Effector memory CD8-positive, alpha-beta T cell (primary cell): ENCODE data around the gene CEBPZ.
A peak's percentile ranks its signal among the peaks of the same experiment; 100 is the strongest.
"Not testable (repeated sequence)": the region's sequence is repeated elsewhere in the genome, so short reads cannot be mapped to it uniquely, and the experiment has no call there.

ENCODE experiments used
- ATAC-seq: fragments of 150-1000 bp; cut with Tn5 transposase; replicated peaks from 2 replicates; pipeline ENCODE4 v1.10.0; 2021; ENCODE audit warnings: mild to moderate bottlenecking, moderate library complexity
- DNase-seq, 3 experiments: peaks; one replicate each; pipeline ENCODE4 v3.0.0; 2021
- H3K27ac Mint-ChIP-seq, 2 donors: one replicate each; pipeline ENCODE4 v1.8.0; 2022; ENCODE audit warnings: mild to moderate bottlenecking in 2 of 2, mixed read lengths in 2 of 2, moderate library complexity in 2 of 2
- H3K27me3 Mint-ChIP-seq, 2 donors: one replicate each; pipeline ENCODE4 v1.8.0; 2022; ENCODE audit warnings: mixed read lengths in 2 of 2
- H3K36me3 Mint-ChIP-seq: one replicate; pipeline ENCODE4 v1.8.0; 2022; ENCODE audit warnings: mild to moderate bottlenecking, moderate library complexity, mixed read lengths; ENCODE audit not compliant: insufficient read depth
- H3K4me1 Mint-ChIP-seq, 2 donors: one replicate each; pipeline ENCODE4 v1.8.0; 2022; ENCODE audit warnings: low read depth in 2 of 2, mixed read lengths in 2 of 2
- H3K4me3 Mint-ChIP-seq, 2 donors: one replicate each; pipeline ENCODE4 v1.8.0; 2022; ENCODE audit warnings: mild to moderate bottlenecking in 2 of 2, mixed read lengths in 2 of 2, moderate library complexity in 2 of 2
- H3K9me3 Mint-ChIP-seq, 2 donors: one replicate each; pipeline ENCODE4 v1.8.0; 2022; ENCODE audit warnings: mixed read lengths in 2 of 2

CEBPZ gene

DNA sequence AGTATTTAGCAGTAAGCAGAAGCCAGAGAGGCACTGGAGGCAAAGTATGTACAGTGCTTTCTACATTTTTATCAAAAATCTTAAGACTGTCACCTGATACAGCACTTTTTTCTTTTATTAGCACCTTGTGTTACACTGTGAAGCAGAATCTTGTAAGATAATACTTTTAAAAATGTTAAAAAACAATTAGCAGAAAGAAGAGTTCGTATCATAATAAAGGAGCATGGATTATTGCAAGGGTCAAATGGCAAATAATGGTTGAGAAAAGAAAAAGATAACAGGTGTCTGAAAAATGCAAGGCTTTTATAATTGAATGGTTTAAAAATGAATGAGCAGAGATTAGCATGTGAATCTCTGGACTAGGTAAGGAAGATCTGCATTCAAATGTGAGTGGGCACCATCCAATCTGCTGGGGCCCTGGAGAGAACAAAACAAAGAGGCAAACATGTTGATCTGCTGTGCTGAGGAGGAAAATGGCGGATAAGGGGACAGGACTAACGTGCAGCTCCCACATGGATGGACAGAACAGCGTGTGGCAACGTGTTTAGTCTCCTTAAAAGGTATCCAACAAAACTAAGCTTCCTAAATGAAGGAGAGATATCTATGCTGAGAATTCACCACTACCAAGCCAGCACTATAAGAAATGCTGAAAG lies 25.6 kb downstream of the CEBPZ start:
- ATAC-seq (no peak), DNase-seq (no peak)
- no peaks in the 10 kb centered on the region for H3K27me3 Mint-ChIP-seq
- peaks cover 15 to 37% of the 10 kb centered on the region in 2 donors for H3K4me1 Mint-ChIP-seq
- H3K27ac Mint-ChIP-seq, result no peak overlapping the region
- H3K36me3 Mint-ChIP-seq, result peaks cover 72% of the 10 kb centered on the region
- no peak overlapping the region for H3K4me3 Mint-ChIP-seq
- peaks cover 5 to 14% of the 10 kb centered on the region in 2 donors for H3K9me3 Mint-ChIP-seq

- ATAC-seq, H3K4me3 Mint-ChIP-seq, H3K27me3 Mint-ChIP-seq, H3K27ac Mint-ChIP-seq, DNase-seq: not testable (repeated sequence)
- Mint-ChIP-seq H3K36me3 (peaks cover 69% of the 10 kb centered on the region), H3K4me1 (peaks cover 15 to 37% of the 10 kb centered on the region in 2 donors), H3K9me3 (peaks cover 5 to 14% of the 10 kb centered on the region in 2 donors)
Observed at GRCh38 chr2:37205071-37205661, 26.2 kb downstream of the CEBPZ start.

DNA sequence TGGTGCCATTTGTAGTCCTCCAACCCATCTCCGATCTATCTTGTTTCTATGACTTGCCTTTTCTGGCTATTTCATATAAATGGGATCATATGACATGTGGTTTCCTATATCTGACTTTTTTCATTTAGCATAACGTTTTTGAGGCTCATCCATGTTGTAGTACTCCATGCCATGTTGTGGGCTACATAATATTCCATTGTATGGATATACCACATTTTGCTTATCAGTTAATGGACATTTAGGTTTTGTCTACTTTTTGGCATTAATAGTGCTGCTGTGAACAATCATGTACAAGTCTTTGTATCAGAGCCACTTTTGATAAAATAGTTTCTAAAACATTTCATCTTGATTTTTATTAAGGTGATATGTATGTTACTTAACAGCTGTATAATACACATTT lies 27.7 kb downstream of the CEBPZ start:
- peaks cover 5 to 14% of the 10 kb centered on the region in 2 donors for H3K9me3 Mint-ChIP-seq
- H3K27me3 Mint-ChIP-seq, result no peaks in the 10 kb centered on the region
- no peak for ATAC-seq
- H3K4me1 Mint-ChIP-seq, result peaks cover 19 to 44% of the 10 kb centered on the region in 2 donors
- no peak overlapping the region for H3K4me3 Mint-ChIP-seq
- H3K27ac Mint-ChIP-seq, result no peak overlapping the region
- DNase-seq, result no peak
- H3K36me3 Mint-ChIP-seq, result peaks cover 54% of the 10 kb centered on the region

GRCh38 chr2:37201766-37202165 lies 29.6 kb downstream of the CEBPZ start:
- peaks cover 20 to 39% of the 10 kb centered on the region in 2 donors for H3K4me1 Mint-ChIP-seq
- peak overlapping the region; percentile 67 to 84 for H3K27ac Mint-ChIP-seq
- no peaks in the 10 kb centered on the region for H3K27me3 Mint-ChIP-seq
- DNase-seq (peak; percentile 12 to 30 (median 27)), ATAC-seq (peak; percentile 91)
- H3K36me3 Mint-ChIP-seq, result peaks cover 57% of the 10 kb centered on the region
- peak overlapping the region in 1 of 2 donors; percentile 53 for H3K4me3 Mint-ChIP-seq
- peaks cover 0 to under 1% of the 10 kb centered on the region in 2 donors for H3K9me3 Mint-ChIP-seq

GRCh38 chr2:37201208-37201607 lies 30.2 kb downstream of the CEBPZ start:
- Mint-ChIP-seq H3K36me3 (peaks cover 62% of the 10 kb centered on the region), H3K4me1 (peaks cover 20 to 41% of the 10 kb centered on the region in 2 donors)
- ATAC-seq, result no peak

DNA sequence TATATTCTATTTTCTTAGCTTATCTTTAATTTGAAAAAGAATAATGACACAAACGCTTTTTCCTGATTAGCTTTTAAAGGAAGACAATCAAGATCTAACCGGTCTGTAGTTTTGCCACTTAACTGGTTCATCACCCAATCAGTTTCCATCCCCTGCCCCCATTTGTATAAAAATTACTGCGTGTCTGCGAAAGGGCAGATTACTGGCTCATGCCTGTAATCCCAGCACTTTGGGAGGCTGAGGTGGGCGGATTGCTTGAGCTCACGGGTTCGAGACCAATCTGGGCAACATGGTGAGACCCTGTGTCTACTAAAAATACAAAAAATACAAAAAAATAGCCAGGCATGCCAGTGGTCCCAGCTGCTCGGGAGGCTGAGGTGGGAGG lies 32.7 kb downstream of the CEBPZ start:
- Mint-ChIP-seq H3K27ac (peak overlapping the region; percentile 35 to 56), H3K36me3 (peaks cover 40% of the 10 kb centered on the region), H3K9me3 (no peaks in the 10 kb centered on the region), H3K4me1 (peaks cover 18 to 33% of the 10 kb centered on the region in 2 donors), H3K27me3 (no peaks in the 10 kb centered on the region), H3K4me3 (no peak overlapping the region)
- DNase-seq, result no peak
- ATAC-seq, result no peak

More at GRCh38 chr2:37201208-37201607, 30.2 kb downstream of the CEBPZ start:
- DNase-seq, result no peak
- peak overlapping the region; percentile 67 to 84 for H3K27ac Mint-ChIP-seq
- no peak overlapping the region for H3K4me3 Mint-ChIP-seq
- H3K27me3 Mint-ChIP-seq, result no peaks in the 10 kb centered on the region
- H3K9me3 Mint-ChIP-seq, result no peaks in the 10 kb centered on the region

- peak; percentile 89 to 92 (median 90) for DNase-seq
- Mint-ChIP-seq H3K36me3 (peaks cover 27% of the 10 kb centered on the region), H3K4me3 (peak within 1 kb of the TSS; percentile 90 to 97), H3K4me1 (peaks cover 12 to 22% of the 10 kb centered on the region in 2 donors), H3K27me3 (no peaks in the 10 kb centered on the region), H3K27ac (peak within 1 kb of the TSS; percentile 93 to 97), H3K9me3 (no peaks in the 10 kb centered on the region)
- peak; percentile 88 for ATAC-seq
Observed at GRCh38 chr2:37196320-37197195, 34.8 kb downstream of the CEBPZ start, which contains the start of gene CEBPZOS. TSS of gene CEBPZOS (plus strand) at chr2:37196496. CDS start at chr2:37199705, 3,209 bp downstream.

GRCh38 chr2:37195862-37196319 lies 35.5 kb downstream of the CEBPZ start:
- not testable (repeated sequence) for ATAC-seq, H3K27me3 Mint-ChIP-seq, DNase-seq, H3K9me3 Mint-ChIP-seq
- Mint-ChIP-seq H3K27ac (peak overlapping the region; percentile 93 to 97), H3K4me3 (peak overlapping the region; percentile 90 to 97), H3K36me3 (peaks cover 20% of the 10 kb centered on the region), H3K4me1 (peaks cover 10 to 22% of the 10 kb centered on the region in 2 donors)

DNA sequence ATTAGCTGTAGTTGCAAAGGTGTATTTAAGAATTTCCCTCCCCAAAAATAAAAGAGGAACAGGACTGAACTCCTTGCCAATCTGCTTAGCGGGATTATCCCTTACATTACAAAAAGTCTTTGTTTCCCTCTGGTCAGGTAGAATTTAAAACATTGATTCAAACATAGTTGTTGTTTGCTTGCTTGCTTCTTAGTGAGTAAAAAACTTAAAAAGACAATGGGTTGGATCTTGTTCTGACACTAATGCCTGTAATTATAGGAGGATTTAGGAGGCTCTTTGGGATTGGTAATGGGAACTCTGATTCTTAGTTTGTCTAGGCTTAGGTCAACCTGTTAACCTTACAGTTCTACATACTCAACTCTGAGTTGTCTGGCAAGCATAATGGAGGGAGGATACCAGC lies 38.8 kb downstream of the CEBPZ start:
- H3K4me3 Mint-ChIP-seq, result no peak overlapping the region
- H3K4me1 Mint-ChIP-seq, result peaks cover 5 to 13% of the 10 kb centered on the region in 2 donors
- no peak overlapping the region for H3K27ac Mint-ChIP-seq
- DNase-seq (no peak), ATAC-seq (no peak)
- peaks cover 16% of the 10 kb centered on the region for H3K36me3 Mint-ChIP-seq
- no peaks in the 10 kb centered on the region for H3K9me3 Mint-ChIP-seq
- peaks cover 0 to 9% of the 10 kb centered on the region in 2 donors for H3K27me3 Mint-ChIP-seq

- Mint-ChIP-seq H3K4me3 (no peak overlapping the region), H3K27me3 (peaks cover 0 to 12% of the 10 kb centered on the region in 2 donors), H3K27ac (peak overlapping the region in 1 of 2 donors; percentile 7), H3K36me3 (peaks cover 8% of the 10 kb centered on the region), H3K4me1 (peaks cover 0 to 6% of the 10 kb centered on the region in 2 donors), H3K9me3 (no peaks in the 10 kb centered on the region)
- ATAC-seq, result no peak
- no peak for DNase-seq
Observed at GRCh38 chr2:37191747-37192146, 39.6 kb downstream of the CEBPZ start.

GRCh38 chr2:37191253-37191652 lies 40.1 kb downstream of the CEBPZ start:
- DNase-seq, result no peak
- H3K4me3 Mint-ChIP-seq, result no peak overlapping the region
- H3K27ac Mint-ChIP-seq, result peak overlapping the region in 1 of 2 donors; percentile 7
- H3K9me3 Mint-ChIP-seq, result no peaks in the 10 kb centered on the region
- H3K27me3 Mint-ChIP-seq, result peaks cover 0 to 17% of the 10 kb centered on the region in 2 donors
- ATAC-seq, result no peak
- H3K4me1 Mint-ChIP-seq, result peaks cover 0 to 2% of the 10 kb centered on the region in 2 donors
- peaks cover 3% of the 10 kb centered on the region for H3K36me3 Mint-ChIP-seq

GRCh38 chr2:37190290-37190689 lies 41.1 kb downstream of the CEBPZ start:
- DNase-seq (no peak), ATAC-seq (no peak)
- H3K4me3 Mint-ChIP-seq, result no peak overlapping the region
- H3K27me3 Mint-ChIP-seq, result peaks cover 0 to 23% of the 10 kb centered on the region in 2 donors
- H3K9me3 Mint-ChIP-seq, result no peaks in the 10 kb centered on the region
- no peaks in the 10 kb centered on the region for H3K4me1 Mint-ChIP-seq
- no peaks in the 10 kb centered on the region for H3K36me3 Mint-ChIP-seq
- no peak overlapping the region for H3K27ac Mint-ChIP-seq

- H3K4me1 Mint-ChIP-seq, result no peaks in the 10 kb centered on the region
- no peak for ATAC-seq
- H3K4me3 Mint-ChIP-seq, result no peak overlapping the region
- no peaks in the 10 kb centered on the region for H3K9me3 Mint-ChIP-seq
- DNase-seq, result no peak
- H3K36me3 Mint-ChIP-seq, result no peaks in the 10 kb centered on the region
- H3K27ac Mint-ChIP-seq, result no peak overlapping the region
- peaks cover 0 to 23% of the 10 kb centered on the region in 2 donors for H3K27me3 Mint-ChIP-seq
Observed at GRCh38 chr2:37189452-37190153, 41.8 kb downstream of the CEBPZ start.
